ENCODE results near the gene KLK3.
"Not testable (repeated sequence)": the region's sequence is repeated elsewhere in the genome, so short reads cannot be mapped to it uniquely, and the experiment has no call there.

Gene KLK3

DNA sequence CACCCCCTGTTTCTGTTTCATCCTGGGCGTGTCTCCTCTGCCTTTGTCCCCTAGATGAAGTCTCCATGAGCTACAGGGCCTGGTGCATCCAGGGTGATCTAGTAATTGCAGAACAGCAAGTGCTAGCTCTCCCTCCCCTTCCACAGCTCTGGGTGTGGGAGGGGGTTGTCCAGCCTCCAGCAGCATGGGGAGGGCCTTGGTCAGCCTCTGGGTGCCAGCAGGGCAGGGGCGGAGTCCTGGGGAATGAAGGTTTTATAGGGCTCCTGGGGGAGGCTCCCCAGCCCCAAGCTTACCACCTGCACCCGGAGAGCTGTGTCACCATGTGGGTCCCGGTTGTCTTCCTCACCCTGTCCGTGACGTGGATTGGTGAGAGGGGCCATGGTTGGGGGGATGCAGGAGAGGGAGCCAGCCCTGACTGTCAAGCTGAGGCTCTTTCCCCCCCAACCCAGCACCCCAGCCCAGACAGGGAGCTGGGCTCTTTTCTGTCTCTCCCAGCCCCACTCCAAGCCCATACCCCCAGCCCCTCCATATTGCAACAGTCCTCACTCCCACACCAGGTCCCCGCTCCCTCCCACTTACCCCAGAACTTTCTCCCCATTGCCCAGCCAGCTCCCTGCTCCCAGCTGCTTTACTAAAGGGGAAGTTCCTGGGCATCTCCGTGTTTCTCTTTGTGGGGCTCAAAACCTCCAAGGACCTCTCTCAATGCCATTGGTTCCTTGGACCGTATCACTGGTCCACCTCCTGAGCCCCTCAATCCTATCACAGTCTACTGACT lies at the start of gene KLK3:
KLK3 (plus strand) TSS at position 280 of the 775 bp plus-strand sequence; CDS start at position 321, 41 bp downstream.
- DNase-seq: no peak

DNA sequence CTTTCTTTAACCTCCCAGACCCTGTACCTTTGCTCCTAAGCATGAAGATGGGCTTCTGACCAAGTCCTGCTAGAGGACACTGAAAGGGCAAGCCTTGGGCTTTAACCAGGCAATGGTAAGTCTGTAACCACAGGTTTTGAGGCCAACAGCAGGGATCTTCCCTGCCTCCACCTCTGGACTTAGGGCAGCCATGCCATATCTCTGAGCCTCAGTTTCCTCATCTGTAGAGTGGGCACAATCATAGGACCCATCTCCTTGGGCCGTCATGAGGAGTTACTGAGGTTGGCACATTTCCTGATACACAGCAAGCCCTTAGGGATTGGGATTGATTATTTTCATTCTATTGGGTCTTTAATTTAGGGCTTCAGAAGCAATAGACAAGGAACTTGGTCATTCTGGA lies 45.9 kb upstream of the KLK3 start:
- DNase-seq: no peak

GRCh38 chr19:50811622-50812238 lies 43.0 kb upstream of the KLK3 start:
- DNase-seq: not testable (repeated sequence)

- DNase-seq: no peak
Observed at GRCh38 chr19:50812474-50812873, 42.2 kb upstream of the KLK3 start.

GRCh38 chr19:50814883-50815282 lies 39.8 kb upstream of the KLK3 start:
- DNase-seq: no peak

GRCh38 chr19:50815439-50815838 lies 39.3 kb upstream of the KLK3 start:
- DNase-seq: no peak

- DNase-seq: peak; percentile 79
Observed at GRCh38 chr19:50817941-50818858, 36.5 kb upstream of the KLK3 start.

DNA sequence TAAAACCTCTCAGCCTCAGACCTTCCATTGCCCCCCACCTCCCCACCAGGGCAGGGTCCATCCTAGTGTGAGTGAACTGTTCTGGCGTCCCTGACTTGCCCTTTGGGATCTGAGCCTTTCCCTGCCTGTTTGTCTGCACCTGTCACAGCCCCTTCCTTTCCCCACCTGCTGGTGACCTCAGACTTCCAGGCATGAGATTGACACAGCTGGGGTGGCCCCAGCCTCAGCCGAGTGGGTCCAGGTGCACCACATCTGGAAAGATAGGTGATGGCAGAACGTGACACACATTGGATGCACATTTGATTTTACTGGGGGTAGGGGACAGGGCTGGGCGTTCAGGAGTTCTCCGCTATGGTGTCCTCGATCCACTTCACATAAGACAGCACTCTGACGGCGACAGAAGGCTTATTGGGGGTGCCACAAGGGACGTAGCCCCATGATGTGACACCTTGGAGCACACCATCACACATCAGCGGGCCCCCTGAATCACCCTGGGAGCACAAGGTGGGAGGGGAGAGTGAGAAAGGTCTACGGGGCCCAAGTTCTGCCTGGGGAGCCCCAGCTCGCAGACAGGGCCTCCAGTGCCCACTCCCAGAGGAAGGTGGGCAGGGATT lies 35.7 kb upstream of the KLK3 start:
- DNase-seq: no peak

GRCh38 chr19:50819636-50820035 lies 35.1 kb upstream of the KLK3 start:
- no peak for DNase-seq

- no peak for DNase-seq
Observed at GRCh38 chr19:50820086-50820485, 34.6 kb upstream of the KLK3 start.

- peak; percentile 30 for DNase-seq
Observed at GRCh38 chr19:50820549-50821247, 34.0 kb upstream of the KLK3 start.

- DNase-seq: no peak
Observed at GRCh38 chr19:50821248-50821612, 33.5 kb upstream of the KLK3 start.

GRCh38 chr19:50821622-50822021 lies 33.1 kb upstream of the KLK3 start:
- DNase-seq: no peak

DNA sequence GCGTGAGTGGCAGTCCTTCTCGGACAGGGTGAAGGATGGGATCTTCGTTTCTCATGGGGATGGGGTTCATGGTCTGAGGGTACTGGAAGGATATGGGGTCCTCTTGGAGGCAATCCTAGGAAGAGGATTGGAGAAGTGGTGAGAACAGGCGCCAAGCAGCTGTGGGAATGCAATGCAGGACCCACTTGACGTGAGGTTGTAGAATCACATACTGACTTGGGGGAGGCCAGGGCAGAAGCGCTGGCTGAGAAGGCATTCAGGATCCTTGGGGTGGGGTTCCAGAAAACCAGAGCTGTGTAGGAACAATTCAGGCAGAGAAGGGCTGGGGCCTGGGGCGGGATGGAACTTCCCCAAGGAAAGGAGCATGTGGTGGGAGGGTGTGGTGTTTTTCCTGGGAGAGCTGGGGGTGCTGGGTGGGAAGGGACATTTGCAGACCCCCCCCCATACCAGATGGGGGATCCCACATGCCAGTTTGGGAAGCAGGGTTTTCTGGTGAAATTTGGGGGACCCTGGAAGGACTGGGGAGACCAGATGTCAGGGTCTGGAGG lies 32.0 kb upstream of the KLK3 start:
- no peak for DNase-seq

GRCh38 chr19:50823389-50824042 lies 31.2 kb upstream of the KLK3 start, which contains the start of gene KLK1:
Gene KLK1, minus strand, starts transcription at chr19:50823787. Its CDS starts 39 bp downstream, at chr19:50823748.
- DNase-seq: no peak

DNA sequence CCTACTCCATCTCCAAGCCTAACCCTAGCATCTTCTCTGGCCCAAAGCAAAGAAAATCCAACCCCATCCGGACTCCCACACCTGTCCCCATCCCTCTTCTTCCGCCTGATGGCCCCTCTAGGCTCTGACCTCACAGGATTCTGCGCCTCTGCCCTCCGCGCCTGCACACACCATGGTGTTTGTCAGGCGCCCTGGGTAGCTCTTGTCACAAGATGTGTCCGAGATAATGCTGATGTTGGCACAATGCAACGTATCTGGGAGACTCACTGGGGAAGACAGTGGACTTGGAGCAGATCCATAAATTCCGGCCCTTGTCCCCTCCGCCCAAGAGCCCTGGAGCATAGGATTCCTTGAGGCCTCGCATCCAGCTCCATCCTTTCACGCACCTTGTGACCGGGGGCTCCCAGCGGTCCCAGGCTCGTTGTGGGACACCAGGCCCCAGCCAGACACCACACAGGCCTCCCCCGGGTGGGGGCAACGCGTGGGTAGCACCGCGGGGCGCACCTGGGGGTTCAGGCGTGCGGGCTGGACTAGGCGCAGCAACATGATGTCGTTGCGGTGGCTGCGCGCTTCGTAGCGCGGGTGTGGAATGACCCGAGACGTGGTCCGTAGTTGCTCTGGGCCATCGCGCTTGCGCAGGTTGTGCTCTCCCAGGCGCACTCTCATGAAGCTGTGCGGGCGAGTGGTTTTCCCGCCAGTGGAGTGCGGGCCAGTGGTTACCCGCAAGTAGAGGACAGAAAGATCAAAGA lies 28.0 kb upstream of the KLK3 start:
- no peak for DNase-seq

- no peak for DNase-seq
Observed at GRCh38 chr19:50827476-50827875, 27.2 kb upstream of the KLK3 start.

GRCh38 chr19:50829801-50830200 lies 24.9 kb upstream of the KLK3 start:
- DNase-seq: no peak

DNA sequence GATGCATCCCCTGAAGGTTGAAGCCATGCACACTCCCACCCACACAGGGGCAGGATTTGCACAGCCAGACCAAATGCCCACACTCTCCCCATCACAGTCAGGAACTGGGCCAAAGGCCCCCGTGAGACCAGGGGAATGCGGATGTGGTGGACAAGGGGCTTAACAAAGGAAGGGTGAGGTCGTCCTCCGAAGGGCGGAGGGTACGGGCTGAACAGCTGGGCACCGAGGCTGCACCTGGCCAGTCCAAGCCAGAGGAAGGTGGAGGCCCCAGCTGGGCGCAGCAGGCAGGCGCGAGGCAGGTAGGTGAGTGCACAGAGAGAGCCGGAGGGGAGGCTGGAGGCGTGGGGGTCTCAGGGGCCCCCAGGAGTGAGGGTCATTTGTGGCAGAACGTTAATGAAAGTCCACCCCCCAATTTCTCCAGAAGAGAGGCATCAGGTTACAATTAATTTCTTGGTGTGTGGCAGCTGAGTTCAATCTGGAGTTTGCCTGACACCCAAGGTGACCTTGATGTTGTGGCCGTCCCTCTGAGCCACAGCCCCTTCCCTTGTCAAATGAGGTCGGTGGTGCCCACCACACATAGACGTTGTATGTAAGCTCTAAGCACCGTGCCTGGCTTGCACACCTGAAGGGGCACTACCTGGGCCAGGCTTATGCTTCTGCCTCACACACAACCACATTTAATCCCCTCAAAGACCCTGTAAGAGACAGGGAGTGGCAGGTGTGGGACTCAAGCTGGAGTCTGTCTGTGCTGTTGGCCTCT lies 24.3 kb upstream of the KLK3 start:
- no peak for DNase-seq

- no peak for DNase-seq
Observed at GRCh38 chr19:50831026-50831396, 23.7 kb upstream of the KLK3 start.
